Gastrocnemius medialis (tissue), 4 donors: ENCODE results near the gene AEBP1.

Source experiments
- POLR2A ChIP-seq, 2 donors: fragments of 450-650 bp; IDR thresholded peaks; one replicate each; pipeline ENCODE4 v1.6.1; 2017; ENCODE audit warnings: antibody characterized with exemption in 2 of 2, mild to moderate bottlenecking in 2 of 2, moderate library complexity in 2 of 2
- TF ChIP-seq, protein P1 (sequence below), 5 experiments: fragments of 450-650 bp in 3 of 5; fragments of 200-600 bp in 2 of 5; sonication (generic) in 2 of 5; IDR thresholded peaks in 4 of 5; conservative IDR thresholded peaks in 1 of 5; 1 replicate in 4 of 5; 2 replicates in 1 of 5; pipeline ENCODE4 v1.5.1; 2016 to 2019; ENCODE audit warnings: antibody characterized with exemption in 5 of 5, mild to moderate bottlenecking in 3 of 5, moderate library complexity in 3 of 5

DNA sequence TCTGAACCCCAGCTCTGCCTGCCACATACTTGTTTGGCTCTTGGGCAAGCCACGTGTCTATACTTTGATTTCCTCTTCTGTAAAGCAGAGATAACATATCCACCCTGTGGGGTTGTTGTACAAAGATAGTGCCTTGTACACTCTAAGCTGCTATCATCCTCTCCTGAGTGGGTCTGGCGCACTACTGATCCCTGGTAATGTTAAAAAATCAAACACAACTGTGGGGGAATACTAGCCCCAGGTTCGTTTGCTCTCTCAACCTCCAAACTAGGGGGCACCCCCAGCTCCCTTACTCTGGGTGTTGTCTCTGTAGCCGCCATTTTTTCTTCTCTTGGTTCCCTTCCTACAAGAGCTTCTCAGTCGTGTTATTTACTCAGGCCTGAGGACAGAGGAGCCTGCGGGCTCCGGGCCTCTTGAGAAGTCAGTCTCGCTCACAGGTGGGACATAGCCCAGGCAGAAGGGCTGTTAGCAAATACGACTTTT lies 22.8 kb upstream of the AEBP1 start:
- TF ChIP-seq, protein P1, sequence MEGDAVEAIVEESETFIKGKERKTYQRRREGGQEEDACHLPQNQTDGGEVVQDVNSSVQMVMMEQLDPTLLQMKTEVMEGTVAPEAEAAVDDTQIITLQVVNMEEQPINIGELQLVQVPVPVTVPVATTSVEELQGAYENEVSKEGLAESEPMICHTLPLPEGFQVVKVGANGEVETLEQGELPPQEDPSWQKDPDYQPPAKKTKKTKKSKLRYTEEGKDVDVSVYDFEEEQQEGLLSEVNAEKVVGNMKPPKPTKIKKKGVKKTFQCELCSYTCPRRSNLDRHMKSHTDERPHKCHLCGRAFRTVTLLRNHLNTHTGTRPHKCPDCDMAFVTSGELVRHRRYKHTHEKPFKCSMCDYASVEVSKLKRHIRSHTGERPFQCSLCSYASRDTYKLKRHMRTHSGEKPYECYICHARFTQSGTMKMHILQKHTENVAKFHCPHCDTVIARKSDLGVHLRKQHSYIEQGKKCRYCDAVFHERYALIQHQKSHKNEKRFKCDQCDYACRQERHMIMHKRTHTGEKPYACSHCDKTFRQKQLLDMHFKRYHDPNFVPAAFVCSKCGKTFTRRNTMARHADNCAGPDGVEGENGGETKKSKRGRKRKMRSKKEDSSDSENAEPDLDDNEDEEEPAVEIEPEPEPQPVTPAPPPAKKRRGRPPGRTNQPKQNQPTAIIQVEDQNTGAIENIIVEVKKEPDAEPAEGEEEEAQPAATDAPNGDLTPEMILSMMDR (IDR thresholded peaks at IDR 0.05 in 4 of 5, conservative IDR thresholded peaks at IDR 0.05 in 1 of 5), result no peak
- TF ChIP-seq POLR2A (IDR thresholded peaks at IDR 0.05), result no peak
